Endothelial cell (in vitro differentiated cells): ENCODE results near the gene LMOD2. TPM values are rescaled to one million over a fixed set of nuclear protein-coding genes. Genes with fewer than 3 reads are reported as not detected.

Experiments used
- DNase-seq: peaks from one replicate; pipeline ENCODE4 v3.0.0; 2021; ENCODE audit warnings: low spot score
- H3K27ac Mint-ChIP-seq: one replicate; pipeline ENCODE4 v1.8.0; 2021; ENCODE audit warnings: mixed read lengths, inconsistent platforms; ENCODE audit not compliant: unreplicated experiment
- H3K27me3 Mint-ChIP-seq: one replicate; pipeline ENCODE4 v1.8.0; 2021; ENCODE audit warnings: mild to moderate bottlenecking, moderate library complexity, mixed read lengths, inconsistent platforms; ENCODE audit not compliant: unreplicated experiment
- H3K36me3 Mint-ChIP-seq: one replicate; pipeline ENCODE4 v1.8.0; 2021; ENCODE audit warnings: mild to moderate bottlenecking, low read depth, mixed read lengths, inconsistent platforms; ENCODE audit not compliant: unreplicated experiment
- H3K4me1 Mint-ChIP-seq: one replicate; pipeline ENCODE4 v1.8.0; 2021; ENCODE audit warnings: mild to moderate bottlenecking, mixed read lengths, inconsistent platforms; ENCODE audit not compliant: unreplicated experiment
- H3K4me3 Mint-ChIP-seq: one replicate; pipeline ENCODE4 v1.8.0; 2021; ENCODE audit warnings: mild to moderate bottlenecking, mixed read lengths, inconsistent platforms; ENCODE audit not compliant: unreplicated experiment
- H3K9me3 Mint-ChIP-seq: one replicate; pipeline ENCODE4 v1.8.0; 2021; ENCODE audit warnings: mixed read lengths, inconsistent platforms; ENCODE audit not compliant: unreplicated experiment
- total RNA-seq: library from RNA; stranded (reverse); fragmentation: NEBNext Ultra II Directional; extraction: Animal tissue kit (Norgen Biotek cat#: 25700); gene quantifications from one replicate; pipeline ENCODE4 v1.2.1, GENCODE V29; 2021; ENCODE audit not compliant: unreplicated experiment
- TF ChIP-seq, protein P1 (sequence below): fragments of 200-600 bp; sonication (generic); IDR thresholded peaks from one replicate; pipeline ENCODE4 v1.5.0; 2021; ENCODE audit warnings: antibody characterized with exemption; ENCODE audit not compliant: unreplicated experiment

LMOD2 gene
- total RNA-seq, 1 donor from 2014 or later: not detected

DNA sequence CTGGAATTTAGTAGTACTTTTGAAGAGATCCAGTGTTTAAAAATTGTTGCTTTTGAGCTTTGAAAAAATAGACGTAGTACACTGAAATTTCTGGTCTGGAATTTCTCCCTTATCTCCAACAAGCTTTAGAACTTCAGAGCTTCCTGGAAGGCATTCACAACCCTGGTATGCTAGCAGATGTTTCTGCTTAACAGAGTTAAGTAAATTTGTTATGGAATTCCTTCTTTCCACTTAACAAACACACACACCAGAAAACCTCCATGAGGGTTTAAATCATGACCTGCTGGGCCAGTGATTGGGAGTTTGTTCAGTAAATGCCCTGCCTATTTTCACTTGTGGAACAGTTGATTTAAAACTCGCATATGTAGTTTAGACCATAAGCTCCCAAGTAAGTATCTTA lies 40.3 kb upstream of the LMOD2 start:
- H3K27ac Mint-ChIP-seq: peak overlapping the region; percentile 24
- TF ChIP-seq, protein P1, sequence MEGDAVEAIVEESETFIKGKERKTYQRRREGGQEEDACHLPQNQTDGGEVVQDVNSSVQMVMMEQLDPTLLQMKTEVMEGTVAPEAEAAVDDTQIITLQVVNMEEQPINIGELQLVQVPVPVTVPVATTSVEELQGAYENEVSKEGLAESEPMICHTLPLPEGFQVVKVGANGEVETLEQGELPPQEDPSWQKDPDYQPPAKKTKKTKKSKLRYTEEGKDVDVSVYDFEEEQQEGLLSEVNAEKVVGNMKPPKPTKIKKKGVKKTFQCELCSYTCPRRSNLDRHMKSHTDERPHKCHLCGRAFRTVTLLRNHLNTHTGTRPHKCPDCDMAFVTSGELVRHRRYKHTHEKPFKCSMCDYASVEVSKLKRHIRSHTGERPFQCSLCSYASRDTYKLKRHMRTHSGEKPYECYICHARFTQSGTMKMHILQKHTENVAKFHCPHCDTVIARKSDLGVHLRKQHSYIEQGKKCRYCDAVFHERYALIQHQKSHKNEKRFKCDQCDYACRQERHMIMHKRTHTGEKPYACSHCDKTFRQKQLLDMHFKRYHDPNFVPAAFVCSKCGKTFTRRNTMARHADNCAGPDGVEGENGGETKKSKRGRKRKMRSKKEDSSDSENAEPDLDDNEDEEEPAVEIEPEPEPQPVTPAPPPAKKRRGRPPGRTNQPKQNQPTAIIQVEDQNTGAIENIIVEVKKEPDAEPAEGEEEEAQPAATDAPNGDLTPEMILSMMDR: no peak
- no peak for DNase-seq
- no peaks in the 10 kb centered on the region for H3K9me3 Mint-ChIP-seq
- no peaks in the 10 kb centered on the region for H3K36me3 Mint-ChIP-seq
- H3K27me3 Mint-ChIP-seq: no peaks in the 10 kb centered on the region
- H3K4me1 Mint-ChIP-seq: peaks cover 7% of the 10 kb centered on the region
- H3K4me3 Mint-ChIP-seq: no peak overlapping the region

DNA sequence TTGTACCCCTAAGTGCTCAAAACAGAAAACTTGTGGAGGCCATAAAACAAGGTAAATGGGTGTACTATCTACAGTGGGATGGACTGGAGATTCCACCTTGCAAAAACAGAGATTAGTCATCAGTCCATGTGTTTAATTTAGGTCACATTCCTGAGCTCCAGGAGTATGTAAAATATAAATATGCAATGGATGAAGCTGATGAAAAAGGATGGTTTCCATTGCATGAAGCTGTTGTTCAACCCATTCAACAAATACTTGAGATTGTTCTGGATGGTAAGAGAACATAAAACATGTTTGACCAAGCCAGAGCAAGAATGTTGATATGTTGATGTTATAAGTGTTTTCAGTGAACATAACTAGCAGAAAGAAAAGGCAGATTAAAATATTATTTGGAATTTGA lies 39.4 kb upstream of the LMOD2 start:
- Mint-ChIP-seq H3K4me3 (no peak overlapping the region), H3K36me3 (no peaks in the 10 kb centered on the region), H3K27ac (no peak overlapping the region), H3K4me1 (peaks cover 7% of the 10 kb centered on the region), H3K9me3 (no peaks in the 10 kb centered on the region), H3K27me3 (no peaks in the 10 kb centered on the region)
- DNase-seq: no peak
- TF ChIP-seq, protein P1: no peak

- TF ChIP-seq, protein P1: no peak
- no peaks in the 10 kb centered on the region for H3K27me3 Mint-ChIP-seq
- no peaks in the 10 kb centered on the region for H3K36me3 Mint-ChIP-seq
- no peaks in the 10 kb centered on the region for H3K9me3 Mint-ChIP-seq
- DNase-seq: no peak
- H3K4me1 Mint-ChIP-seq: no peaks in the 10 kb centered on the region
- no peak overlapping the region for H3K27ac Mint-ChIP-seq
- H3K4me3 Mint-ChIP-seq: no peak overlapping the region
Measured at GRCh38 chr7:123621707-123622106, 34.0 kb upstream of the LMOD2 start.

DNA sequence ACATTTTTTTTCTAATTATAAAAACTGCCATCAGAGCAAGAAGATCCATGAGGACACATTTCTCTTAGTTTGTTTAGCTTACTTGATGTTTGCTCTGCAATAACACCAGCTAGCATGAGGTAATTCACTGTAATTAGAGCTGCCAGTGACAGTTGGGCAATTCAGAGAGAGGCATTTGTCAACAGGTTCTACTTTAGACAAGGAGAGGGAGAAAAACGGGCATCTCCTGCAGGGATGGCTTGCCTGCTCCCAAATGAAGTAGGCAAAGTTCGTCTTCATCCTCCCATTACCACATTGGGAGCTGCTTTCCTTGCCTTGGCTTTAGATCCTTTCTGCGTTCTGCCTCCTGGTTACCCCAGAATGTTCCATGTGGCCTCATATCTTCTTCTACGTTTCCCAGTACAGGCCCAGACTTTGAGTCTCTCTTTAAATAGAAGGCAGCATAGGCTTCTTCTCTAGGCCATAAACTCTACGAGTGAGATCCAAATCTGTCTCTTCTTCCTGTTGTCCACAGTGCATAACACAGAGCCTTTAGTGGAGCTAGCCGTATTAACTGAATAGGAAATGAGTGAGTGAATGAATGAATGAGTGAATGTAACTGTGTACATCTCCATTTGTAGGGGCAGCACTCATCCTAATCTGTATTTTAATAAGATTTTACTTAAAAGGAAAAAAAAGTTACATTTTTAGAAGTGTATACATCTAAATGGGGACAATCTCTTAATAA lies 32.8 kb upstream of the LMOD2 start:
- Mint-ChIP-seq H3K4me1 (no peaks in the 10 kb centered on the region), H3K36me3 (no peaks in the 10 kb centered on the region), H3K4me3 (no peak overlapping the region), H3K27ac (no peak overlapping the region), H3K9me3 (no peaks in the 10 kb centered on the region), H3K27me3 (no peaks in the 10 kb centered on the region)
- no peak for DNase-seq
- TF ChIP-seq, protein P1: no peak

DNA sequence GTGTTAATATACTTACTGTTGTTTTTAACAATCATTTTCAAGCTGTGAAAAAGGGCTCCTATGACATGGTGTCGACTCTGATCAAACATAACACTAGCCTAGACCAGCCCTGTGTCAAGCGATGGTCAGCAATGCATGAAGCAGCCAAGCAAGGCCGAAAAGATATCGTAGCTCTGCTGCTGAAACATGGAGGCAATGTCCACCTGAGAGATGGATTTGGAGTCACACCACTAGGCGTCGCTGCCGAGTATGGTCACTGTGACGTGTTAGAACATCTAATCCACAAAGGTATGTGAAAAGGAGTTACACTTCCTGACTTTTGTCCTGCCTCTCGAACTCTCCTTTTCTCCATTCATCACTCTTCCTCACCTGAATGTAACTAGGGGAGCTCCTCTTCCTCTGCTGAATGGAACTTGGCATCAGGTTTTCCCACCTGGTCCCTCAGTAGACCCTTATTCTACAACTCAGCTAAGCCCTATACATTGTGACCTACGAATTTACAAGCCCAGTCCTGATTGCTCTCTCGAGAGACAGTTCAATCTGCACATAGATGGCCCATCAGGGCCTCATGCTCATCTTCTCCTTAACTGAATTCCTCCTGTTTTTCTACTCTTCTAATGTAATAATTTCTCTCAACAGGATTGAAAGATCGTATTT lies 31.0 kb upstream of the LMOD2 start:
- H3K4me3 Mint-ChIP-seq: no peak overlapping the region
- no peaks in the 10 kb centered on the region for H3K36me3 Mint-ChIP-seq
- H3K9me3 Mint-ChIP-seq: no peaks in the 10 kb centered on the region
- peak; percentile 56 for DNase-seq
- H3K4me1 Mint-ChIP-seq: no peaks in the 10 kb centered on the region
- TF ChIP-seq, protein P1: peak; percentile 74
- no peaks in the 10 kb centered on the region for H3K27me3 Mint-ChIP-seq
- no peak overlapping the region for H3K27ac Mint-ChIP-seq
